Loucy (cell line): ENCODE measurements around the gene NIM1K.

Experiments used
- H2AFZ ChIP-seq: fragments of 200-600 bp; sonication (generic); 2 replicates; pipeline ENCODE4 v1.6.0; 2016; ENCODE audit warnings: antibody characterized with exemption, mild to moderate bottlenecking, low read length, moderate library complexity
- H3F3A ChIP-seq: fragments of 200-600 bp; 2 replicates; pipeline ENCODE4 v1.6.0; 2016; ENCODE audit warnings: antibody characterized with exemption, low read depth, mild to moderate bottlenecking
- H3K27me3 ChIP-seq: fragments of 200-600 bp; sonication (generic); 2 replicates; pipeline ENCODE4 v1.6.1; 2014; ENCODE audit warnings: low read length, mild to moderate bottlenecking; ENCODE audit not compliant: insufficient read depth, poor library complexity, severe bottlenecking
- H3K36me3 ChIP-seq: fragments of 200-600 bp; sonication (generic); 2 replicates; pipeline ENCODE4 v1.6.1; 2016; ENCODE audit warnings: low read length; ENCODE audit not compliant: insufficient read depth
- H3K4me1 ChIP-seq: fragments of 200-600 bp; sonication (generic); 2 replicates; pipeline ENCODE4 v1.5.1; 2014; ENCODE audit warnings: low read length, mild to moderate bottlenecking; ENCODE audit not compliant: insufficient read depth, poor library complexity, severe bottlenecking
- H3K4me2 ChIP-seq: fragments of 200-600 bp; sonication (generic); 2 replicates; pipeline ENCODE4 v1.6.0; 2014; ENCODE audit warnings: antibody characterized with exemption, low read length, low read depth, mild to moderate bottlenecking; ENCODE audit not compliant: poor library complexity, severe bottlenecking
- H3K4me3 ChIP-seq: fragments of 200-600 bp; sonication (generic); 2 replicates; pipeline ENCODE4 v1.5.1; 2014; ENCODE audit warnings: low read length, mild to moderate bottlenecking, mixed read lengths; ENCODE audit not compliant: poor library complexity, severe bottlenecking
- H3K79me2 ChIP-seq: fragments of 200-600 bp; sonication (generic); 2 replicates; pipeline ENCODE4 v1.6.1; 2014; ENCODE audit warnings: low read length; ENCODE audit not compliant: insufficient read depth
- H3K9ac ChIP-seq: fragments of 200-600 bp; sonication (generic); 2 replicates; pipeline ENCODE4 v1.6.0; 2014; ENCODE audit warnings: mild to moderate bottlenecking, low read depth, low read length, moderate library complexity; ENCODE audit not compliant: poor library complexity, severe bottlenecking
- H3K9me2 ChIP-seq: fragments of 200-600 bp; sonication (generic); replicated peaks from 2 replicates; pipeline ENCODE4 v1.6.1; 2016; ENCODE audit warnings: low read depth, low read length, mixed read lengths
- H3K9me3 ChIP-seq: fragments of 200-600 bp; sonication (generic); 2 replicates; pipeline ENCODE4 v1.6.1; 2014; ENCODE audit warnings: mild to moderate bottlenecking, antibody characterized with exemption, low read length, low read depth; ENCODE audit not compliant: insufficient read depth
- H4K20me1 ChIP-seq: fragments of 200-600 bp; sonication (generic); 2 replicates; pipeline ENCODE4 v1.6.0; 2014; ENCODE audit warnings: antibody characterized with exemption, low read length, mild to moderate bottlenecking; ENCODE audit not compliant: insufficient read depth, poor library complexity, severe bottlenecking
- EZH2phosphoT487 ChIP-seq: fragments of 200-600 bp; IDR thresholded peaks from 2 replicates; pipeline ENCODE4 v1.6.1; 2018; ENCODE audit warnings: antibody characterized with exemption, mild to moderate bottlenecking, moderate library complexity, borderline replicate concordance
- TF ChIP-seq, protein P1 (sequence below): fragments of 200-600 bp; sonication (generic); conservative IDR thresholded peaks from 2 replicates; pipeline ENCODE4 v1.5.1; 2014; ENCODE audit warnings: mild to moderate bottlenecking, antibody characterized with exemption, low read length

NIM1K gene

DNA sequence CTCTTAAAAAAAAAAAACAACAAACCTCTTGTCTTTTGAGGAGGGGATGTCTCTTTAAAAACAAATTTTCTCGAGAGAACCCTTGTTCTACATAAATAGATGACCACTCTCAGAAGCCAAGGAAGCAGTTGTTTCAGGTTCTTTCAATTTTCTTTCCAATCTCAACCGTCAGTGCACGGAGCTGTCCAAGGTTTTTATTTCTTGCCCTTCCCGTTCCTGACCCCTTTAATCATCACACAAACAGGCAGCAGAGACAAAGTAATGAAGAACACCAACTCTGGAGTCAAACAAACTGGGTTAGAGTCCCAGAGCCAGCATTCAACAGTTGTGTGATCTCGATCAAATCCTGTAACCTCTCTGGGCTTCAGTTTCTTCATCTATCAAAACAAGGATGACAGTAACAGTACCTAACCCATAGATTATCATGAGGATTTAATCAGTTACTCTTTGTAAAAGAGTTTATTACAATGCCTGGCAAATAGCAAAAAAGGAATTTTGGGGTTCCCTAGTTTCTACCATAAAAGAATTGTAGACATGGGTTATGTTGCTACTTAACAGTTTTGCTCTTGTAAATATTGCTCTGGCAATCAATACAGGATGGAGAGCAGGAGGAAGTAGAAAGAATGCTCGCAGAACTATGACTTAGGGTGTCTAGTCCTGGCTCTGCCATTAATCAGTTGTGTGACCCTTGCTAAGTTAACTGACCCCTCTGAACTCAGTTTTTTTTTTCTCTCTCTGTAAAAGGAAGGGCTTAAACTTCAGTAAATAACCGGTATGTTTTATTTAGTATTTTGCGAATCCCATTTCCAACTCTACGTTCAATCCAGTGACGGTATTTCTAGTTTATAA, 1.0 kb upstream of the NIM1K start:
- no peaks in the 10 kb centered on the region for H3K36me3 ChIP-seq
- no peak overlapping the region for H3K4me3 ChIP-seq
- H3F3A ChIP-seq: no peaks in the 10 kb centered on the region
- H3K4me1 ChIP-seq: no peaks in the 10 kb centered on the region
- H3K4me2 ChIP-seq: no peak overlapping the region
- no peaks in the 10 kb centered on the region for H4K20me1 ChIP-seq
- no peak overlapping the region for H3K9ac ChIP-seq
- H3K9me2 ChIP-seq: no peaks in the 10 kb centered on the region
- H3K27me3 ChIP-seq: no peaks in the 10 kb centered on the region
- H3K79me2 ChIP-seq: no peaks in the 10 kb centered on the region
- H2AFZ ChIP-seq: no peak overlapping the region
- H3K9me3 ChIP-seq: no peaks in the 10 kb centered on the region
- TF ChIP-seq, protein P1, sequence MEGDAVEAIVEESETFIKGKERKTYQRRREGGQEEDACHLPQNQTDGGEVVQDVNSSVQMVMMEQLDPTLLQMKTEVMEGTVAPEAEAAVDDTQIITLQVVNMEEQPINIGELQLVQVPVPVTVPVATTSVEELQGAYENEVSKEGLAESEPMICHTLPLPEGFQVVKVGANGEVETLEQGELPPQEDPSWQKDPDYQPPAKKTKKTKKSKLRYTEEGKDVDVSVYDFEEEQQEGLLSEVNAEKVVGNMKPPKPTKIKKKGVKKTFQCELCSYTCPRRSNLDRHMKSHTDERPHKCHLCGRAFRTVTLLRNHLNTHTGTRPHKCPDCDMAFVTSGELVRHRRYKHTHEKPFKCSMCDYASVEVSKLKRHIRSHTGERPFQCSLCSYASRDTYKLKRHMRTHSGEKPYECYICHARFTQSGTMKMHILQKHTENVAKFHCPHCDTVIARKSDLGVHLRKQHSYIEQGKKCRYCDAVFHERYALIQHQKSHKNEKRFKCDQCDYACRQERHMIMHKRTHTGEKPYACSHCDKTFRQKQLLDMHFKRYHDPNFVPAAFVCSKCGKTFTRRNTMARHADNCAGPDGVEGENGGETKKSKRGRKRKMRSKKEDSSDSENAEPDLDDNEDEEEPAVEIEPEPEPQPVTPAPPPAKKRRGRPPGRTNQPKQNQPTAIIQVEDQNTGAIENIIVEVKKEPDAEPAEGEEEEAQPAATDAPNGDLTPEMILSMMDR: no peak

DNA sequence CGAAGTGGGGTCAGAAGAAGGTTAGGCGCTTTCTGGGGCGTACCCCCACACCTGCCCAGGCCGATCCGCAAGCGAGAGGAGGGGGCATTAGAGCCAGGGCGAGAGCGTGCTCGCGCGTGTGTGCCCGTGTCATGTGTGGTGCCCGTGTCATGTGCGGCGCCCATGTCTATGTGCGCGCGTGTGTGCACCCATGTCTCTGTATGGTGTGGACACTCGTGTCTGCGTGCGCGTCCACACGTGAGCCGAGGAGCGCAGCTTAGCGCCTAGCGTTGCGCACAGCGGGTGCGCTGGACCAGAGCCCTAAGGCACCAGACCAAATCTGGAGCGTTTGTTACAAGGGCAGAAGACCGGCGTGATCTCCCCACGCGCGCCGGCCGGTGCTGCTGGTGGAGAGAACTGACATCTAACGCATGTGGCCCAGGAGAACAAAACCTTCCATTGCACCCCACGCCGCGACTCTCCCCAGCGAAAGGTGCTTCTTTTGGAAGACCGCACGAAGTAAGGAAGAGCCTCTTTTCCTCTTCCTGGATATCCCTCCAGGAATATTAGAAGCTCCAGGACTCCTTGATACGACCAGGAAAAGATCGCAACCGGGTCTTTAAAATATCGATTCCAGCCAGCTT, 644 bp downstream of the NIM1K start:
- Histone ChIP-seq H3K9ac (no peak overlapping the region), H3K36me3 (no peaks in the 10 kb centered on the region), H3K4me1 (no peaks in the 10 kb centered on the region), H2AFZ (no peak overlapping the region), H4K20me1 (no peaks in the 10 kb centered on the region), H3K9me2 (no peaks in the 10 kb centered on the region), H3F3A (no peaks in the 10 kb centered on the region), H3K4me3 (no peak overlapping the region), H3K4me2 (no peak overlapping the region), H3K79me2 (no peaks in the 10 kb centered on the region), H3K27me3 (no peaks in the 10 kb centered on the region), H3K9me3 (no peaks in the 10 kb centered on the region)
- no peak for TF ChIP-seq EZH2phosphoT487
- TF ChIP-seq, protein P1: no peak

DNA sequence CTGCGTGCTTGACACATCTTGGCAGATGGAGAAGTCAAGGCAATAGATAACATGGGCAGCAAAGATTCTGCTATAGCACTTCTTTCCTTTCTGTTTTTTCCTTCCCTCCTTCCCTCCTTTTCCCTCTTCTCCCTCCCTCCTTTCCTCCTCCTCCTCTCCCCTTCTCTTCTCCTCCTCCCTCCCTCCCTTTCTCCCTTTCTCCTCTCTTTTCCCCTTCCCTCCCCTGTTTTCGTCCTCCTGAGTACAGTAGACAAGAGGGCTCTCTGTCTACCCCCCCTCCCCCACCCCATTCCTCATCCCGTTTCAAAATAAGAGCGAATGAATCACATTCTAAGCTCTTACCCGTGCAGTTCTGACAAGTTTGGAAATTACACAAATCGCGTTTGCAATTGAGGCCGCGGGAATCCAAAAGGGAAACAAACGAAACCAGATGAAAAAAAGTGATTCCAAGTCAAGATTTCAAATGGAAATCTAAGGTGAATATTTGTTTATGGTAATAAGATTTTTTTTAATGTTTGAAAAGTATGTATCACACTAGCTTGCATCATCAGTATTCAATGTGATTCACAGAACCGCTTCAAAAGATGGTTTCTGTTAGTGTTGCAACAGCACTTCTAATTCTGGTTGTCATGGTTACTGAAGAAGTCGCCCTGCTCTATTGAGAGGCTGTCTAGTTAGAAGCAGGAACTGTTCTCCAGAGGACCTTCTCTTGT, 1.3 kb downstream of the NIM1K start:
- Histone ChIP-seq H3K36me3 (no peaks in the 10 kb centered on the region), H3K27me3 (no peaks in the 10 kb centered on the region), H3K9ac (no peak overlapping the region), H4K20me1 (no peaks in the 10 kb centered on the region), H3K9me2 (no peaks in the 10 kb centered on the region), H3F3A (no peaks in the 10 kb centered on the region), H3K9me3 (no peaks in the 10 kb centered on the region), H3K4me1 (no peaks in the 10 kb centered on the region), H3K4me3 (no peak overlapping the region), H2AFZ (no peak overlapping the region), H3K4me2 (no peak overlapping the region), H3K79me2 (no peaks in the 10 kb centered on the region)
- no peak for TF ChIP-seq EZH2phosphoT487
- TF ChIP-seq, protein P1: no peak
